ENCODE data around the gene B9D2. TPM values are rescaled to one million over a fixed set of nuclear protein-coding genes. Genes with fewer than 3 reads are reported as not detected.

B9D2 gene
- polyA plus RNA-seq, 1 donor = 7.3 TPM

DNA sequence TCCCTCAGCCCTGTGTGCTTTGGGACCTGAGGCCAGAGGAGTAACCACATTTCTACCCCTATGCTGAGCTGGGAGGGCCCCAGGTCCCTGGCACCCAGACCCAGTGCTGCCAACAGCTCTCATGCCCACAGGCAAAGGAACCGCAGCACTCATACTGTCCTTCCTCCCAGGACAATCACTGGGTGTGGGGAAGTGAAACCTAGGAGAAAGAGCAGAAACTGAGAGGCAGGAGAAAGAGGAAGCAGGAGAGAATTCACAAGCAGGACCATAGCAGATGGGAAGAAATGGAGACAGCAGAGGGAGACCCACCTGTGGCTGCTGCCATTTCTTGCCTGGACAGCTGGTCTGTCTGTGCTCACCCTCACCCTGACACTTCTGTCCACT, 35.1 kb downstream of the B9D2 start:
- DNase-seq = no peak

DNA sequence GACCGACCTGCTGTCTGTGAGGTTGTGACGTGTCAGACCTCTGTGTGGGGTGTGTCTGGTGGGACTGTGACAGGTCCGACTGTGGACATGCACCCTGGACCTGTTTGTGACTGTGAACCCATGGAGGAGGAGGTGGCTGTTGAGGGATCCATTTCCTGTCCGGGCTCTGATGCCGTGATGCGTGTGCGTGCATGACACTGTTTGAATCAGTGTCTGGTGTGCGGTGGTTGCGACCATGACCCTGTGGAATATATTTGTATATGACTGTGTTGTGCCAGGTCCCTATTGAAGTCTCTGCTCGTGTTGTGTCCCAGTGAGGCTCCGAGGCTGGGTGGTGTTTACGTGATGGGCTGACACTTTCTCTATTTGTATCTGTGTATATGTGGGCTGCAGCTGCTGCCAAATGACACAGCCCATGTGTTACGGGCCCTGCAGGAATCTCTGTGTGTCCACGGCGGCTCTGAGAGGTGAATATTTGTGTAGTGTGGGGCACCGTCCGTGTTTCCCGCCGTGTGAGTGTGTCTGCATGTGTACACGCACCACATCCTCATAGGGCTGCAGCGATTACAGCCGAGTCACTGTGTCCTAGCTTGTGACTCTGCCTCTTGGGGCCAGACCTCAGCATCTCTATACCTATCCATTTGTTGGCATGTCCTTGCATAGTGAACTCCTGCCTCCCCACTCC, 35.6 kb downstream of the B9D2 start:
- DNase-seq = no peak

DNA sequence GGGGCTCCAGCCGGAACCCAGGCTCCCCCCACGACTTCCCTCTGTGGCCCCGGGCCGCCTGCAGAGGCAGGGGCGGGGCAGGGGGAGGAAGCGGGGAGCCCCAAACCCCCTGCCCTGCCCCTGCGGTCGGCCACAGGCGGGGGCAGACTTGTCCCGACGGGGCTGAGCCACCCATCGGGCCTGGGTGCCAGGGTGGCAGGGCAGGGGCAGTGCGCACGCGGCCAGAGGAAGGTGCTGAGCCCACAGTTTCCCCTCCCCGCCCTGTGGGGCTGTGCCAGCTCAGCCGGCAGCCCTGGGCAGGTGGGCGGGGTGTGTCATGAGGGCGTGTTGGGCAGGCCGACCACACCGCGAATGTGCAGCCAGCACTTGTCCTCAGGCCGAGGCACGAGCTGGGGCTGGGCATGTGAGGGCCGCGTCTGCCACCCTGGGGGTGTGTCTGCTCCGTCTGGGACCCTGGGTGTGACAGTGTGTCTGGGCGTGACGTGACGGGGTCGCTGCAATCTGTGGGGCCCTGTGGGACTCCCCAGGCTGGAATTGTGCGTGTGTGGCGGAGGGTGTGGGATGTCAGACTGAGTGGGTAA, 36.3 kb downstream of the B9D2 start:
- DNase-seq = no peak

- no peak for DNase-seq
Observed at GRCh38 chr19:41327076-41327575, 36.8 kb downstream of the B9D2 start.

- DNase-seq = no peak
Observed at GRCh38 chr19:41325947-41326706, 37.8 kb downstream of the B9D2 start.

GRCh38 chr19:41325640-41325946, 38.4 kb downstream of the B9D2 start:
- no peak for DNase-seq

- no peak for DNase-seq
Observed at GRCh38 chr19:41324921-41325639, 38.9 kb downstream of the B9D2 start.

DNA sequence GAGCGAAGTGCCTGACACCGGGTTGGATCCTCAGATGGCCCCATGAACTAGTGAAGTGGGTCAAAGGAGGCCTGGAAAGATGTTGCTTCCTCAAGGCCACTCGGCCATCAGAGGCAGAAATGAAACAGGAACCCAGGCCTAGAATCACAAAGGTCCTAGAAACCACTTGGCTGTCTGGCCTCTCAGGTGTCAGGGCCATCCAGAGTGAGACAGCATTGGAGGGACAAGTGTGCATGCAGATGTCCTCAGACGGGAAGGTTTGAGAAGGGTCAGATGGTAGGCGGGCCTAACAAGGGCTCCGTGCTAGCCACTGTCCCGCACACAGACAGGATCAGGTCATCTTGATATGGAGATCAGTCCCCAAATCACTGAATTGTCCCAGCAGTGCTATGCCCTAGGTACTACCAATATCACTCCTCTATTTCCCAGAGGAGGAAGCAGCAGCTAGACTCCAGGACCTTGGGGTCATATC, 39.7 kb downstream of the B9D2 start:
- no peak for DNase-seq

GRCh38 chr19:41323430-41324125, 40.4 kb downstream of the B9D2 start:
- DNase-seq = no peak

DNA sequence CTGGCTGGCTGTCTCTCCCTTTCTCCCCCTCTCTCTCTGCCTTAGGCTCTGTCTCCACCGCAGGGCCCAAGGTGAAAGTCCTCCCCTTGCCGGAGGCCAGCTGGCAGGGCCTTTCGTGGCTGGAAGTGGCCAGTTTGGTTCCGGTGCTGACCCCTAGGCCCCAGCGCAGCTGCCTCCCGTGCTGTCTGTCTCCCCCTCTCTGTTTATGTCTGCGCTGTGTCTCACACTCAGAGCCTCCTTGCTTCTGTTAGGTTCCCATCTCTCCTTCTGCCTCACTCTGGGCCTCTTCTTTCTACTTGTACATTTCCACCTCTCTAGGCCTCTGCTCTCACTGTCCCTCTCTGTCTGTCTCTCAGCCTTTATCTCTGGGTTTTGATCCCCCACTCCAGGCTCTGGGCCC, 40.9 kb downstream of the B9D2 start:
- DNase-seq = no peak

GRCh38 chr19:41322451-41322850, 41.5 kb downstream of the B9D2 start:
- DNase-seq = no peak

DNA sequence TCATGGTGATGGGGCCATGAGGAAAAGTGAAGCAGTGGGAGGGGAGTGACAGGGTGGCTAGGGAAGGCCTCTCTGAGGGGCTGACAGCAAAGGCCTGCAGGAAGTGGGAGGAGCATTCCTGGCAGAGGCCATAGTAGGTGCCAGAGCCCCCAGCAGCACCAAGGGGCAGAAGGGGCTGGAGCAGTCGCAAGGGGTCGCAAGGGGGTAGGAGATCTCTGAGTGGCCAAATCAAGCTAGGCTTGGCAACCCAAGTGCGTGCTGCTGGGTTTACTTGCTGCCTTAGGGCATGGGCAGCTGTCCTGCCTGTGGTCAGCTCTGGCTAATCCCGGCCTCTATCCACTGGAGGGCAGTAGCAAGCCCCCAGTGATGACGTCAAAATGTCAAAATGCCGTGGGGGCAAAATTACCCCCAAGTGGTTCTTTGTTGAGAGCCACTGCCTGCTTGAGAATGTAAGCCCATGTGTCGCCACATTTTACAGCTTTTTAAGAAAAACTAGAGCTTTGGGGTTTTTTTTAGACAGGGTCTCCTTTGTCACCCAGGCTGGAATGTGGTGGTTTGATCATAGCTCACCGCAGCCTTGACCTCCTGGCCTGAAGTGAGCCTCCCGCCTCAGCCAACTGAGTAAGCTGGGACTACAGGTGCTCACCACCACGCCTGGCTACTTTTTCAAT, 42.2 kb downstream of the B9D2 start:
- no peak for DNase-seq

DNA sequence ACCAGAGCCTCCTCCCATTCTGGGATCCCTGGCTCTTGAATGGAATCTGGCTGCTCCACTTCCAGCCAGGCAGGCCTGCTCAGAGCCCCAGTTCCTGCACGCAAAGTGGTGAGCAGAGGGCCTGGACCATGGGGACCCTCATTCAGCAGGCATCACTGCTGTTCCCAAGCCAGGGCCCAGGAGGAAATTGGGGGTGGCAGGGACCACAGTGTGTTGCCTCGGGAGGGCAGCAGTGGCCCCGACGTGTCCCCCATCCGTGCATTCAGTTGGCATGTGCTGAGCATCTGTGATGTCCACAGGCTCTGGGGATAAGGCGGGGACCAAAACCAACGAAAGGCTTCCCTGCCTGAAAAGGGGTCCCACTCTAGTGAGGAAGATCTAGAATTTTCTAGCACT, 42.7 kb downstream of the B9D2 start:
- DNase-seq = no peak

DNA sequence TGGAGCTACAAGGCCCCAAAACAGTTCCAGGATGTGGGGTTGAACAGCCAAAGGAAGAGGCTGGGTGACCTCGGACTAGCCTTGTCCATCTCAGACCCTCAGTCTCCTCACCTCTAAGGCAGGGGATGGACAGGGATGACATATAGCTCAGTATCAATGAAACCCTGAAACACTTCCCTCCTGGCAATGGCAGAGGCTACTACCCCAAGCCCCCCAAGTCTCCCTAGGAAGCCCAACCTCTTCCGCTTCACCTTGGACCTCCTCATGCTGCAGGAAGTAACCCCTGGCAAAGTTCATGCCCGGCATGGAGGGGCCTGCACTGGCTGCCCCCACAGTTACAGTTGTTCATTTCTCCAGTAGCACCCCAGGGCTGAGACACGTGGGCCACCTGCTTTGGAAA, 43.4 kb downstream of the B9D2 start:
- DNase-seq = no peak

DNA sequence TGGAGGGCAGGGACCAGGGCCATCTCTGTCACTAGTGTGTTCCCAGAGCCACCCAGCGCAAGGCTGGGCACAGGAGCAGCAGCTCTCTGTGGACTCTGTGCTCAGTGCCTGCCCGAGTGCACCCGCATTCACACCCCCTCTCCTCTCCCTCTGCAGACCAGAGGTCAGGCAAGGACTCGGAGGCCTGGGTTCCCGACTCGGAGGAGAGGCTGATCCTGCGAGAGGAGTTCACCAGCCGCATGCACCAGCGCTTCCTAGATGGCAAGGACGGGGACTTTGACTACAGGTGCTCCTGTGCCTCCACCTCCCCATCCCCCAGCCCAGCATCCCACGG, 43.8 kb downstream of the B9D2 start:
- no peak for DNase-seq

GRCh38 chr19:41319500-41320184, 44.3 kb downstream of the B9D2 start:
- no peak for DNase-seq

- DNase-seq = no peak
Observed at GRCh38 chr19:41318696-41319499, 45.1 kb downstream of the B9D2 start.

DNA sequence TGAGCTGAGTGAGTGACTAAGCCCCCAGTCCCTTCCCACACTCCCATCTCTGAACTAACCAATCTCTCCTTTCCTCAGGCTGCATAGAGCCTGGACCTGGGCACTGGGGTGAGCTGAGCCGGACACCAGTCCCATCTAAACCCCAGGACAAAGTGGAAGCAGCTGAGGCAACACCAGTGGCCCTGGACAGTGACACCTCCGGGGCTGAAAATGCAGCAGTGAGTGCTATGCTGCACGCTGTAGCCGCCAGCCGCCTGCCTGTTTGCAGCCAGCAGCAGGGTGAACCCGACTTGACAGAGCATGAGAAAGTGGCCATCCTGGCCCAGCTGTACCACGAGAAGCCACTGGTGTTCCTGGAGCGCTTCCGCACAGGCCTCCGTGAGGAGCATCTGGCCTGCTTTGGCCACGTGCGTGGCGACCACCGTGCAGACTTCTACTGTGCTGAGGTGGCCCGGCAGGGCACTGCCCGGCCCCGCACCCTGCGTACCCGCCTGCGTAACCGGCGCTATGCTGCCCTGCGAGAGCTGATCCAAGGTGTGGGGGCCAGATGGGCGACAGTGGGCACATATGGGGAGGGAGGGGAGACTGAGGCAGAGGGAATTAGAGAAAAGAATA, 47.5 kb downstream of the B9D2 start:
- no peak for DNase-seq

- DNase-seq = no peak
Observed at GRCh38 chr19:41311613-41312012, 52.3 kb downstream of the B9D2 start.

DNA sequence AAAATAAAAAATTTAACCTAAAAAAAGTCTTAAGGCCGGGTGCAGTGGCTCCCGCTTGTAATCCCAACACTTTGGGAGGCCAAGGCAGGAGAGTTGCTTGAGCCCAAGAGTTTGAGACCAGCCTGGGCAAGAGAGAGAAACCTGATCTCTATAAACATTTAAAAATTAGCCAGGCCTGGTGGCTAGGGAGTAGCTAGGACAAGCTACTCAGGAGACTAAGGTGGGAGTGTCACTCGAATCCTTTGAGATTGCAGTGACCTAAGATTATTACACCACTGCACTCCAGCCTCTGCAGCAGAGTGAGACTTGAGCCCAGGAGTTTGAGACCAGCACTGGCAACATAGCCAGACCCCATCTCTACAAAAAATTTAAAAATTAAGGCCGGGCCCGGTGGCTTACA, 52.9 kb downstream of the B9D2 start:
- no peak for DNase-seq

All from left kidney (tissue), 2 donors.